ENCODE data around the gene ARL6IP5. TPM values are rescaled to one million over a fixed set of nuclear protein-coding genes. Genes with fewer than 3 reads are reported as not detected.

The ARL6IP5 gene
- 80.1 and 84.4 TPM in 2 replicates for polyA plus RNA-seq (2013)

DNA sequence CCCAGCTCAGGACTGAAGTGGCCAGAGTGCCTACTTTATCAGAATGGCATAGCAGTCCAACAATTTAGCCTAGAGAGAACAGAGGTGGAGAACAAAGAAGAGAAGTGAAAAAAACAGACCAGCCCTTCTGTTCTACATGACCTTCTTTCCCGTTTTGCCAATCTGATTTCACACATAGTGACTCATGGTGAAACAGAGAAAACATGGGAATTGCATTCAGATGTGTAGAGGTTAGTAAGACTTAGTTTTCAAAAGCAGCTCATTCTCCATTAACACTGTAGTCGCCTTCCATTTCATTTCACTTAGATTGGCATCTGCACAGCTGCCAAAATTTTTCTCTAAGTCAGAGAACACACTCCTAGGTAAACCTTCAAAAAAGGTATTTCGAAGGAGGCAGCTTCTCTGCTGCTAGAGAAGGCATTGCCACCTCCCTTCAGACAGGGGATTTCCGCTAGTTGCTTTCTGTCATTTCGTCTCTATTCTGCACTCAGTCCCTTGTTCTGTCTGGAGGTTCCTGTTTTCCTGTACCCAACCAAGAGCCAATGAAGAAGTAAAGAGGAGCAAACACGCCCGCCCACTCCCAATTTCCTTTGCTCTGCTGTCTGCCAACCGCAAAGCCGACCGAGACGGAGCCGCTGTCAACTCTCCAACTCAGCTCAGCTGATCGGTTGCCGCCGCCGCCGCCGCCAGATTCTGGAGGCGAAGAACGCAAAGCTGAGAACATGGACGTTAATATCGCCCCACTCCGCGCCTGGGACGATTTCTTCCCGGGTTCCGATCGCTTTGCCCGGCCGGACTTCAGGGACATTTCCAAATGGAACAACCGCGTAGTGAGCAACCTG, at the start of gene ARL6IP5:
TSS of gene ARL6IP5 (plus strand) at position 612 of the 842 bp plus-strand sequence. CDS start at position 723, 111 bp downstream.
- H3K4me1 ChIP-seq (ENCODE audit: control insufficient read depth in 1 of 2, insufficient read depth in 2 of 2, low read length in 2 of 2): peaks cover 8 to 26% of the 10 kb centered on the region in 2 experiments
- peak within 1 kb of the TSS; percentile 68 for H3K27ac ChIP-seq (ENCODE audit: low read depth, low read length)
- H3K4ac ChIP-seq (ENCODE audit: low read depth, low read length): peak within 1 kb of the TSS; percentile 68
- no CpG with 5 or more reads among the region's 32 CpGs for WGBS (ENCODE audit: extremely low coverage, insufficient coverage, insufficient read length)
- H4K91ac ChIP-seq (ENCODE audit: low read depth, low read length): peak within 1 kb of the TSS; percentile 87
- peaks cover 20% of the 10 kb centered on the region for H3K79me1 ChIP-seq (ENCODE audit: low read length)
- peak within 1 kb of the TSS; percentile 72 for H2BK12ac ChIP-seq (ENCODE audit: low read length)
- H3K18ac ChIP-seq (ENCODE audit: low read length): peak within 1 kb of the TSS; percentile 80
- H4K8ac ChIP-seq (ENCODE audit: low read depth, low read length): peak within 1 kb of the TSS; percentile 93
- H3K14ac ChIP-seq (ENCODE audit: low read length): peak within 1 kb of the TSS; percentile 94
- no peaks in the 10 kb centered on the region for H3K9me3 ChIP-seq (ENCODE audit: insufficient read depth, low read depth, low read length)
- no peaks in the 10 kb centered on the region for H3K27me3 ChIP-seq (ENCODE audit: insufficient read depth, low read length)
- peak within 1 kb of the TSS; percentile 91 for H2AFZ ChIP-seq (ENCODE audit: insufficient read depth, low read length, poor library complexity)
- H2BK120ac ChIP-seq (ENCODE audit: insufficient read depth, low read length, poor library complexity): peak within 1 kb of the TSS; percentile 89
- H3K9ac ChIP-seq (ENCODE audit: low read length): peak within 1 kb of the TSS; percentile 96
- peak within 1 kb of the TSS; percentile 93 for H2AK5ac ChIP-seq (ENCODE audit: low read length)
- H4K12ac ChIP-seq (ENCODE audit: low read depth, low read length): peak within 1 kb of the TSS; percentile 57
- peak within 1 kb of the TSS; percentile 76 for H3K4me2 ChIP-seq (ENCODE audit: low read length)
- no peaks in the 10 kb centered on the region for H3K36me3 ChIP-seq (ENCODE audit: control insufficient read depth in 1 of 2, insufficient read depth in 2 of 2, low read length in 2 of 2)
- H2BK5ac ChIP-seq (ENCODE audit: low read depth, low read length, poor library complexity): peak within 1 kb of the TSS; percentile 82
- peak; percentile 88 to 91 for DNase-seq
- H3K23ac ChIP-seq (ENCODE audit: low read length): no peak within 1 kb of the TSS
- peaks cover 11% of the 10 kb centered on the region for H3K79me2 ChIP-seq (ENCODE audit: control insufficient read depth, insufficient read depth, low read length, poor library complexity)
- peak within 1 kb of the TSS; percentile 89 for H3K4me3 ChIP-seq (ENCODE audit: low read depth, low read length)

- DNase-seq: no peak
- no peaks in the 10 kb centered on the region for H3K27me3 ChIP-seq (ENCODE audit: insufficient read depth, low read length)
- WGBS (ENCODE audit: extremely low coverage, insufficient coverage, insufficient read length): no CpG with 5 or more reads among the region's 2 CpGs
Measured at GRCh38 chr3:69044608-69045007, 40.1 kb upstream of the ARL6IP5 start.

GRCh38 chr3:69048990-69049389, 35.7 kb upstream of the ARL6IP5 start:
- Histone ChIP-seq H3K27me3 (ENCODE audit: insufficient read depth, low read length) (no peaks in the 10 kb centered on the region), H3K4me1 (ENCODE audit: control insufficient read depth in 1 of 2, insufficient read depth in 2 of 2, low read length in 2 of 2) (peaks cover 0 to 5% of the 10 kb centered on the region in 2 experiments), H3K27ac (ENCODE audit: low read depth, low read length) (no peak overlapping the region), H2BK5ac (ENCODE audit: low read depth, low read length, poor library complexity) (no peak overlapping the region), H2BK12ac (ENCODE audit: low read length) (no peak overlapping the region), H3K18ac (ENCODE audit: low read length) (no peak overlapping the region), H3K4me3 (ENCODE audit: low read depth, low read length) (no peak overlapping the region), H2AFZ (ENCODE audit: insufficient read depth, low read length, poor library complexity) (no peak overlapping the region), H3K9me3 (ENCODE audit: insufficient read depth, low read depth, low read length) (no peaks in the 10 kb centered on the region), H3K4me2 (ENCODE audit: low read length) (no peak overlapping the region), H3K14ac (ENCODE audit: low read length) (no peak overlapping the region), H3K23ac (ENCODE audit: low read length) (no peak overlapping the region), H3K9ac (ENCODE audit: low read length) (no peak overlapping the region), H3K79me2 (ENCODE audit: control insufficient read depth, insufficient read depth, low read length, poor library complexity) (peaks cover 10% of the 10 kb centered on the region), H4K8ac (ENCODE audit: low read depth, low read length) (no peak overlapping the region), H3K36me3 (ENCODE audit: control insufficient read depth in 1 of 2, insufficient read depth in 2 of 2, low read length in 2 of 2) (peaks cover 5 to 15% of the 10 kb centered on the region in 2 experiments), H2BK120ac (ENCODE audit: insufficient read depth, low read length, poor library complexity) (no peak overlapping the region), H3K4ac (ENCODE audit: low read depth, low read length) (peak overlapping the region; percentile 4), H3K79me1 (ENCODE audit: low read length) (peaks cover 14% of the 10 kb centered on the region), H4K91ac (ENCODE audit: low read depth, low read length) (no peak overlapping the region), H2AK5ac (ENCODE audit: low read length) (no peak overlapping the region), H4K12ac (ENCODE audit: low read depth, low read length) (no peak overlapping the region)
- DNase-seq: no peak
- no CpG with 5 or more reads among the region's 2 CpGs for WGBS (ENCODE audit: extremely low coverage, insufficient coverage, insufficient read length)

More at GRCh38 chr3:69044608-69045007, 40.1 kb upstream of the ARL6IP5 start:
- H2AK5ac ChIP-seq (ENCODE audit: low read length): no peak overlapping the region
- H3K9me3 ChIP-seq (ENCODE audit: insufficient read depth, low read depth, low read length): no peaks in the 10 kb centered on the region
- H3K23ac ChIP-seq (ENCODE audit: low read length): no peak overlapping the region
- no peaks in the 10 kb centered on the region for H3K79me1 ChIP-seq (ENCODE audit: low read length)
- H4K8ac ChIP-seq (ENCODE audit: low read depth, low read length): no peak overlapping the region
- no peak overlapping the region for H3K4me2 ChIP-seq (ENCODE audit: low read length)
- no peak overlapping the region for H3K9ac ChIP-seq (ENCODE audit: low read length)
- no peak overlapping the region for H2BK5ac ChIP-seq (ENCODE audit: low read depth, low read length, poor library complexity)
- H3K4ac ChIP-seq (ENCODE audit: low read depth, low read length): no peak overlapping the region
- no peak overlapping the region for H2BK12ac ChIP-seq (ENCODE audit: low read length)
- H3K14ac ChIP-seq (ENCODE audit: low read length): no peak overlapping the region
- H2AFZ ChIP-seq (ENCODE audit: insufficient read depth, low read length, poor library complexity): no peak overlapping the region
- H3K4me1 ChIP-seq (ENCODE audit: control insufficient read depth in 1 of 2, insufficient read depth in 2 of 2, low read length in 2 of 2): no peaks in the 10 kb centered on the region
- no peaks in the 10 kb centered on the region for H3K79me2 ChIP-seq (ENCODE audit: control insufficient read depth, insufficient read depth, low read length, poor library complexity)
- no peak overlapping the region for H2BK120ac ChIP-seq (ENCODE audit: insufficient read depth, low read length, poor library complexity)
- no peak overlapping the region for H3K4me3 ChIP-seq (ENCODE audit: low read depth, low read length)
- no peak overlapping the region for H3K18ac ChIP-seq (ENCODE audit: low read length)
- H3K36me3 ChIP-seq (ENCODE audit: control insufficient read depth in 1 of 2, insufficient read depth in 2 of 2, low read length in 2 of 2): peaks cover 15 to 24% of the 10 kb centered on the region in 2 experiments
- no peak overlapping the region for H3K27ac ChIP-seq (ENCODE audit: low read depth, low read length)
- H4K91ac ChIP-seq (ENCODE audit: low read depth, low read length): no peak overlapping the region
- no peak overlapping the region for H4K12ac ChIP-seq (ENCODE audit: low read depth, low read length)

- Histone ChIP-seq H2BK12ac (ENCODE audit: low read length) (no peak within 1 kb of the TSS), H2BK5ac (ENCODE audit: low read depth, low read length, poor library complexity) (peak within 1 kb of the TSS; percentile 52), H3K9me3 (ENCODE audit: insufficient read depth, low read depth, low read length) (no peaks in the 10 kb centered on the region), H3K79me2 (ENCODE audit: control insufficient read depth, insufficient read depth, low read length, poor library complexity) (peaks cover 10% of the 10 kb centered on the region), H4K12ac (ENCODE audit: low read depth, low read length) (peak within 1 kb of the TSS; percentile 46), H3K36me3 (ENCODE audit: control insufficient read depth in 1 of 2, insufficient read depth in 2 of 2, low read length in 2 of 2) (peaks cover 3 to 13% of the 10 kb centered on the region in 2 experiments), H3K27ac (ENCODE audit: low read depth, low read length) (peak within 1 kb of the TSS; percentile 59), H3K18ac (ENCODE audit: low read length) (peak within 1 kb of the TSS; percentile 87), H4K8ac (ENCODE audit: low read depth, low read length) (peak within 1 kb of the TSS; percentile 91), H3K23ac (ENCODE audit: low read length) (no peak within 1 kb of the TSS), H3K9ac (ENCODE audit: low read length) (peak within 1 kb of the TSS; percentile 94), H2AK5ac (ENCODE audit: low read length) (peak within 1 kb of the TSS; percentile 47), H3K4me2 (ENCODE audit: low read length) (peak within 1 kb of the TSS; percentile 84), H2AFZ (ENCODE audit: insufficient read depth, low read length, poor library complexity) (peak within 1 kb of the TSS; percentile 90), H3K14ac (ENCODE audit: low read length) (peak within 1 kb of the TSS; percentile 81), H3K79me1 (ENCODE audit: low read length) (peaks cover 14% of the 10 kb centered on the region), H3K4ac (ENCODE audit: low read depth, low read length) (peak within 1 kb of the TSS; percentile 81), H2BK120ac (ENCODE audit: insufficient read depth, low read length, poor library complexity) (peak within 1 kb of the TSS; percentile 35), H3K4me1 (ENCODE audit: control insufficient read depth in 1 of 2, insufficient read depth in 2 of 2, low read length in 2 of 2) (peaks cover 0 to 5% of the 10 kb centered on the region in 2 experiments), H4K91ac (ENCODE audit: low read depth, low read length) (peak within 1 kb of the TSS; percentile 78), H3K4me3 (ENCODE audit: low read depth, low read length) (peak within 1 kb of the TSS; percentile 95), H3K27me3 (ENCODE audit: insufficient read depth, low read length) (no peaks in the 10 kb centered on the region)
- DNase-seq: peak; percentile 100
- no CpG with 5 or more reads among the region's 45 CpGs for WGBS (ENCODE audit: extremely low coverage, insufficient coverage, insufficient read length)
Measured at GRCh38 chr3:69051756-69052471, 32.8 kb upstream of the ARL6IP5 start, which contains the start of gene TMF1. TMF1 (minus strand) TSS chr3:69052333; CDS start chr3:69052086, 247 bp downstream.

Measured in trophoblast cell (in vitro differentiated cells and primary cell).